SH-SY5Y (cell line): ENCODE data around the gene TSPAN18.

Experiments
- GATA2 ChIP-seq: IDR thresholded peaks from 2 replicates; pipeline ENCODE4 v1.6.1; 2011; ENCODE audit warnings: mild to moderate bottlenecking, low read depth, low read length
- GATA3 ChIP-seq: IDR thresholded peaks from 2 replicates; pipeline ENCODE4 v1.6.1; 2011; ENCODE audit warnings: low read depth, mild to moderate bottlenecking, low read length, moderate library complexity

DNA sequence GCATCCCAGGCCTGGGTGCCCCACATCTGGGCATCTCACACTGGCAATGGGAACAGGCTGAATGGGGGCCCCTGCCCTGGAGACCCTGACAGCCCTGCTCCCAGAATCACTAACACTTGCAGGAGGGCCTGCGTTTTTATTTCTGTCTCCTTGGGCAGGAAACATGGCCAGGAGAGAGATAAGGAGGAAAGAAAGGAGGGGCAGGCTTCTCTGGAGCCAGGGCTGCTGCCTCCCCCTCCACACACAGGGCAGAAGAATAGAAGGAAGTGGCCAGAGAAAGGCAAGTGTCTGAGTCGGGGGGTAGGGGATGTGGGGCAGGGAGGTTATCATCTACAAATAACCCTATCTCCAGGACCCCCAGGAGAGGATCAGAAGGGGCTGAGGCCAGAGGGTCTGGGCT lies 25.5 kb upstream of the TSPAN18 start:
- TF ChIP-seq GATA2 (no peak), GATA3 (no peak)
